ENCODE measurements around the gene ADAR. TPM values are rescaled to one million over a fixed set of nuclear protein-coding genes. Genes with fewer than 3 reads are reported as not detected.

ADAR gene
- total and polyA plus RNA-seq, 2 donors (not counting 3 experiments of a cell fraction or from before 2014, with no cell fraction given): 88.2 to 141 TPM

DNA sequence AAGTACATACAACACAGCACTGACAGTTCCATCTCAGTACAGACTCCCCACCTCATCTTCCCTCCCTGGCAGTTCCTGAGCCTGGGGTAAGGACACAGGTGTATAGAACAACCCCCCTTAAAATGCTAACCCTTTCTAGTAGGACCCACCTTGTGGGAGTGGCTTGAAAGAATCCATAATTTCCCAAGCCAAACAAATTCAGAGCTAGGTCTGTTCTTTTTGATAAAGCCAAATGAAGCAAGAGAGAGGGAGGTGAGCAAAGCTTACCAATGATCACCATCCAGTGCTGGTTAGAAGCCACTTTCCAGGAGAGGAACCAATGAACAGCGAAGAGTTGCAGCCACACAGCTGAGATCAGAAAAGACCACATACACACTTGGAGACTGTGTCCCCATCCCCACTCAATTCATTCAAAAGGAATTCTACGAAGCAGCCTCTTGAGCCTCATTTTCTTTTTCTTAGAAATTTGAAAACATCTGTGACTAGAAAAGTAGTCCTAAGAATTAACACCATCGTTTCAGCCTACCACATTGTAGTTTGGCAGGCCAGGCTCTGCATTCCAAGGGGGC lies 58.7 kb downstream of the ADAR start:
- H3K36me3 ChIP-seq (ENCODE audit: control insufficient read depth in 2 of 2, extremely low read depth in 1 of 2, insufficient read depth in 2 of 2, low read length in 2 of 2): peaks cover 40 to 46% of the 10 kb centered on the region in 2 experiments
- POLR2A ChIA-PET: interaction anchor here (0.5 kb wide), 1 partner anchor 59 kb away, joined by 8 read pairs; no protein-coding TSS in a partner anchor
- intact Hi-C loops (cut with micrococcal nuclease): no loop called here
- no peak overlapping the region for H3K4me3 ChIP-seq (replicated peaks in 1 of 3; ENCODE audit: insufficient read depth in 1 of 3, low read depth in 1 of 3, low read length in 3 of 3)
- H3K9me1 ChIP-seq (replicated peaks; ENCODE audit: control insufficient read depth, extremely low read depth, insufficient read depth, low read length): no peaks in the 10 kb centered on the region
- FAIRE-seq: no peak
- no peak overlapping the region for H2AFZ ChIP-seq (ENCODE audit: low read depth, low read length)
- TF ChIP-seq POLR2A (IDR thresholded peaks at IDR 0.05; ENCODE audit: low read depth, low read length) (no peak), GATA2 (IDR thresholded peaks at IDR 0.05; ENCODE audit: insufficient read depth, insufficient read length, low read depth, low read length) (no peak), EZH2 (IDR thresholded peaks at IDR 0.05; ENCODE audit: borderline replicate concordance, low read depth, low read length, severe bottlenecking) (no peak), FOS (IDR thresholded peaks at IDR 0.05; ENCODE audit: borderline replicate concordance, insufficient read depth, low read length) (no peak), CTCF (IDR thresholded peaks at IDR 0.05; ENCODE audit: extremely low read depth in 1 of 2, insufficient read depth in 1 of 2, low read depth in 1 of 2, low read length in 2 of 2) (no peak), JUN (IDR thresholded peaks at IDR 0.05; ENCODE audit: borderline replicate concordance, insufficient read depth, insufficient read length, low read depth) (no peak), POLR2AphosphoS5 (IDR thresholded peaks at IDR 0.05; ENCODE audit: insufficient read depth, low read depth, low read length) (no peak), MYC (IDR thresholded peaks at IDR 0.05; ENCODE audit: low read depth, low read length) (no peak)
- TF ChIP-seq, protein P1, sequence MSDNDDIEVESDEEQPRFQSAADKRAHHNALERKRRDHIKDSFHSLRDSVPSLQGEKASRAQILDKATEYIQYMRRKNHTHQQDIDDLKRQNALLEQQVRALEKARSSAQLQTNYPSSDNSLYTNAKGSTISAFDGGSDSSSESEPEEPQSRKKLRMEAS (IDR thresholded peaks at IDR 0.05; ENCODE audit: insufficient read depth, insufficient read length): no peak
- dilution Hi-C loops (cut with MboI; ENCODE audit: extremely low pct_ligation_motif_present, low sequenced_read_pairs): no loop called here
- H4K20me1 ChIP-seq (replicated peaks; ENCODE audit: control insufficient read depth, extremely low read depth, insufficient read depth, low read length): no peaks in the 10 kb centered on the region
- H3K9ac ChIP-seq (replicated peaks; ENCODE audit: extremely low read depth, insufficient read depth, low read length): no peak overlapping the region
- H3K27ac ChIP-seq (ENCODE audit: insufficient read depth, low read depth, low read length): no peak overlapping the region
- no peak overlapping the region for H3K4me2 ChIP-seq (ENCODE audit: insufficient read depth, low read length)
- H3K27me3 ChIP-seq (ENCODE audit: control insufficient read depth in 2 of 2, insufficient read depth in 2 of 2, low read length in 2 of 2): no peaks in the 10 kb centered on the region
- H3K4me1 ChIP-seq (ENCODE audit: control insufficient read depth, extremely low read depth, insufficient read depth, low read length): no peaks in the 10 kb centered on the region
- no TSS peak for BruUV-seq (replicated peaks)
- H3K79me2 ChIP-seq (ENCODE audit: control insufficient read depth, insufficient read depth, low read length): peaks cover 3% of the 10 kb centered on the region
- DNase-seq (ENCODE audit: low read depth, low spot score): no peak
- no peaks in the 10 kb centered on the region for H3K9me3 ChIP-seq (replicated peaks; ENCODE audit: control insufficient read depth, insufficient read depth, low read length)
- CTCF ChIA-PET: interaction anchor here (7.4 kb wide), 1 partner anchor 67 kb away, joined by 489 read pairs; no protein-coding TSS in a partner anchor

All from endothelial cell of umbilical vein (primary cell).